ENCODE results near the gene AP4B1. TPM values are rescaled to one million over a fixed set of nuclear protein-coding genes. Genes with fewer than 3 reads are reported as not detected.

Gene AP4B1
- total RNA-seq, 2 donors from 2014 or later, result 5.0 to 14.8 TPM

DNA sequence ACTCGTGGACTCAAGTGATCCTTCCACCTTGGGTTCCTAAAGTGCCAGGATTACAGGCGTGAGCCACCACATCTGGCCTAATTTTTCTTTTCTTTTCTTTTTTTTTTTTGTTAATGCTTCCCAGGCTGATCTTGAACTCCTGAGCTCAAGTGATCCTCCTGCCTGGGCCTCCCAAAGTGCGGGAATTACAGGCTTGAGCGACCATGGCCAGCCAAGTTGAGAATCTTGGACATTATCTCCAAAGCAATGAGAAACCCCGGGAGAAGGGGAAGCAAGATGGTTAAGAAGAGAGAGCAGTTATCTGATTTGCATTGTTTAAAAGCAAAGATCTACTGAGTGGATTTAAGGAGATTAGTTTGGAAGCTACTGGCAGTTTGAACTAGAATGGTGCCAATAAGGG, 33.6 kb upstream of the AP4B1 start:
- intact Hi-C loops (cut with DNase I), result no loop called here
- no peak for DNase-seq (ENCODE audit: low spot score)
- H3K36me3 ChIP-seq, result no peaks in the 10 kb centered on the region
- TF ChIP-seq POLR2A (IDR thresholded peaks at IDR 0.05), result no peak
- TF ChIP-seq, protein P1, sequence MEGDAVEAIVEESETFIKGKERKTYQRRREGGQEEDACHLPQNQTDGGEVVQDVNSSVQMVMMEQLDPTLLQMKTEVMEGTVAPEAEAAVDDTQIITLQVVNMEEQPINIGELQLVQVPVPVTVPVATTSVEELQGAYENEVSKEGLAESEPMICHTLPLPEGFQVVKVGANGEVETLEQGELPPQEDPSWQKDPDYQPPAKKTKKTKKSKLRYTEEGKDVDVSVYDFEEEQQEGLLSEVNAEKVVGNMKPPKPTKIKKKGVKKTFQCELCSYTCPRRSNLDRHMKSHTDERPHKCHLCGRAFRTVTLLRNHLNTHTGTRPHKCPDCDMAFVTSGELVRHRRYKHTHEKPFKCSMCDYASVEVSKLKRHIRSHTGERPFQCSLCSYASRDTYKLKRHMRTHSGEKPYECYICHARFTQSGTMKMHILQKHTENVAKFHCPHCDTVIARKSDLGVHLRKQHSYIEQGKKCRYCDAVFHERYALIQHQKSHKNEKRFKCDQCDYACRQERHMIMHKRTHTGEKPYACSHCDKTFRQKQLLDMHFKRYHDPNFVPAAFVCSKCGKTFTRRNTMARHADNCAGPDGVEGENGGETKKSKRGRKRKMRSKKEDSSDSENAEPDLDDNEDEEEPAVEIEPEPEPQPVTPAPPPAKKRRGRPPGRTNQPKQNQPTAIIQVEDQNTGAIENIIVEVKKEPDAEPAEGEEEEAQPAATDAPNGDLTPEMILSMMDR (IDR thresholded peaks at IDR 0.05), result no peak
- no peak for TF ChIP-seq POLR2AphosphoS5 (IDR thresholded peaks at IDR 0.05)
- H3K4me3 ChIP-seq, result no peak overlapping the region
- no peaks in the 10 kb centered on the region for H3K9me3 ChIP-seq
- H3K4me1 ChIP-seq (replicated peaks), result no peaks in the 10 kb centered on the region
- 71% methylated on average over 5 of the region's 5 CpGs for WGBS
- H3K27ac ChIP-seq, result no peak overlapping the region
- no peaks in the 10 kb centered on the region for H3K27me3 ChIP-seq (replicated peaks; ENCODE audit: insufficient read depth)

DNA sequence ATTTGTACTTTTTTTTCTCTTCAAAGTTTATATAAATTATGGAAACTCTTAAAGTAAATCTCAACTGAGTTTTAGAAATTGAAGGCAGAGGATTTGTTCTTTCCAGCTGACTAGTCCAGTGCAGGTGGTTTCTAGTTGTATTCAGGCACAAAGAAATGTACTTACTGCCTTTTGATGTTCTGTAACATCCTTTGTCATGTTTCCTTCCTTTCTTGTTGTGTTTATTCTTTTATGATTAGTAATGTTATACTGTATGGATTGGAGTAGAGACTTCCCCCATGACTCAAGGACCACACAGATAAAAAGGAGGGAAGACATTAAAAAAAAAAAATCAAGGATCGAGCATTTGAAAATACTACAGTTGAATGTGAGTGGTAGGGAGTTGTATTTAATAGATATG, 32.5 kb upstream of the AP4B1 start:
- H3K4me3 ChIP-seq, result no peak overlapping the region
- DNase-seq (ENCODE audit: low spot score), result no peak
- intact Hi-C loops (cut with DNase I), result no loop called here
- H3K36me3 ChIP-seq, result no peaks in the 10 kb centered on the region
- 72% methylated on average over 1 of the region's 1 CpG for WGBS
- H3K4me1 ChIP-seq (replicated peaks), result no peaks in the 10 kb centered on the region
- H3K9me3 ChIP-seq, result no peaks in the 10 kb centered on the region
- H3K27me3 ChIP-seq (replicated peaks; ENCODE audit: insufficient read depth), result no peaks in the 10 kb centered on the region
- H3K27ac ChIP-seq, result no peak overlapping the region
- no peak for TF ChIP-seq POLR2A (IDR thresholded peaks at IDR 0.05)
- TF ChIP-seq, protein P1 (IDR thresholded peaks at IDR 0.05), result no peak
- no peak for TF ChIP-seq POLR2AphosphoS5 (IDR thresholded peaks at IDR 0.05)

DNA sequence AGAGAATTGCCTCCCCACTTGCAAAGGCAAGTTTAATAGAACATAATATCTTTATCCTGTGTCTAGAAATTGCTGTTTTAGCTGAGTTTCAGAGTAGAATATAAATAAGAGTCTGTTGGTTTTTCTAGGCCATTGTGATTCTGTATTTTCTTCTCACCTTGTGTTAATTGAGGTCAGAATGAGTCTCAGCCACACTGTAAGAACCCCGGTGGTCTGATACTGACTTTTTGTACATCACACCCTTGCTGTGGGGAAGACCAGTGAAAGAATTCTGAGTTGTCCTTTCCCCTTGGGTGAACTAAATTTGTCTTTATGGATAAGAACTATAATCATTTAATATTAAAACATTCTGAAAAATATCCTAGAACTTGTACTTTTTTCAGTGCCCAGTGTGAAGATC, 31.4 kb upstream of the AP4B1 start:
- H3K36me3 ChIP-seq, result no peaks in the 10 kb centered on the region
- DNase-seq (ENCODE audit: low spot score), result no peak
- H3K27ac ChIP-seq, result no peak overlapping the region
- WGBS, result 68% methylated on average over 1 of the region's 1 CpG
- no peak overlapping the region for H3K4me3 ChIP-seq
- no peaks in the 10 kb centered on the region for H3K4me1 ChIP-seq (replicated peaks)
- H3K27me3 ChIP-seq (replicated peaks; ENCODE audit: insufficient read depth), result no peaks in the 10 kb centered on the region
- intact Hi-C loops (cut with DNase I), result no loop called here
- H3K9me3 ChIP-seq, result no peaks in the 10 kb centered on the region
- TF ChIP-seq POLR2A (IDR thresholded peaks at IDR 0.05) (no peak), POLR2AphosphoS5 (IDR thresholded peaks at IDR 0.05) (no peak)
- TF ChIP-seq, protein P1 (IDR thresholded peaks at IDR 0.05), result no peak

DNA sequence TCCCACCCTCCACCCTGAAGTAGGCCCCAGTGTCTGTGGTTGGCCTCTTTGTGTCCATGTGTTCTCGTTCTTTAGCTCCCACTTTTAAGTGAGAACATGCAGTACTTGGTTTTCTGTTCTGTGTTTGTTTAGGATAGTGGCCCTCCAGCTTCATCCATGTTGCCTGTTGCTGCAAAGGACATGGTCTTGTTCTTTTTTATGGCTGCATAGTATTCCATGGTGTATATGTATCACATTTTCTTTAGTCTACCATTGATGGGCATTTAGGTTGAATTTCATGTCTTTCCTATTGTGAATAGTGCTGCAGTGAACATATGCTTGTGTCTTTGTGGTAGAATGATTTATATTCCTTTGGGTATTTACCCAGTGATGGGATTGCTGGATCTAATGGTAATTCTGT, 30.6 kb upstream of the AP4B1 start:
- no peaks in the 10 kb centered on the region for H3K36me3 ChIP-seq
- no peaks in the 10 kb centered on the region for H3K4me1 ChIP-seq (replicated peaks)
- intact Hi-C loops (cut with DNase I), result no loop called here
- H3K27ac ChIP-seq, result no peak overlapping the region
- no peaks in the 10 kb centered on the region for H3K9me3 ChIP-seq
- H3K4me3 ChIP-seq, result no peak overlapping the region
- 82% methylated on average over 1 of the region's 1 CpG for WGBS
- H3K27me3 ChIP-seq (replicated peaks; ENCODE audit: insufficient read depth), result no peaks in the 10 kb centered on the region
- no peak for DNase-seq (ENCODE audit: low spot score)
- TF ChIP-seq, protein P1 (IDR thresholded peaks at IDR 0.05), result no peak
- TF ChIP-seq POLR2AphosphoS5 (IDR thresholded peaks at IDR 0.05) (no peak), POLR2A (IDR thresholded peaks at IDR 0.05) (no peak)

DNA sequence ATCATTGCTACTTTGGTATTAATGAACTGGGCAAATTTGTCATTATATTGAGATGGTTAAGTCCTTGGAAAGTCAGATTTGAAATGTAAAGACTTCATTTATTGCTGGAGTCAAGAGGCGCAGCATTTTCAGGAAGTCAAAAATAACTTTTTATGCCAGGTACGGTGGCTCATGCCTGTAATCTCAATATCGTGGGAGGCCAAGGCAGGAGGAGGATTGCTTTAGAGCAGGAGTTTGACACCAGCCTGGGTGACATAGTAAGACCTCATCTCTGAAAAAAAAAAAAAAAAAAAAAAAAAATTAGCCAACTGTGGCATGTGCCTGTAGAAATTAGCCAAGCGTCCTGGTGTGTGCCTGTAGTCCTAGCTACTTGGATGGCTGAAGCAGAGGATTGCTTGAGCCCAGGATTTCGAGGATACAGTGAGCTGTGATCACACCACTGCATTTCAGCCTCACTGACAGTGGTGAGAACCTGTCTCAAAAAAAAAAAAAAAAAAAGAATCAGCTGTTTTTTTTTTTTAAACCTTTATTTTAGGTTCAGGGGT, 30.0 kb upstream of the AP4B1 start:
- no peaks in the 10 kb centered on the region for H3K27me3 ChIP-seq (replicated peaks; ENCODE audit: insufficient read depth)
- DNase-seq (ENCODE audit: low spot score), result no peak
- H3K4me1 ChIP-seq (replicated peaks), result no peaks in the 10 kb centered on the region
- no peaks in the 10 kb centered on the region for H3K9me3 ChIP-seq
- no peaks in the 10 kb centered on the region for H3K36me3 ChIP-seq
- no peak overlapping the region for H3K27ac ChIP-seq
- no peak for TF ChIP-seq POLR2A (IDR thresholded peaks at IDR 0.05)
- no peak for TF ChIP-seq POLR2AphosphoS5 (IDR thresholded peaks at IDR 0.05)
- 89% methylated on average over 5 of the region's 5 CpGs for WGBS
- H3K4me3 ChIP-seq, result no peak overlapping the region
- intact Hi-C loops (cut with DNase I), result no loop called here
